Liver (tissue), 9 donors: ENCODE results near the gene FGD6. TPM values are rescaled to one million over a fixed set of nuclear protein-coding genes. Genes with fewer than 3 reads are reported as not detected.

Experiments
- DNase-seq: peaks from one replicate; pipeline ENCODE4 v3.0.0-alpha.2; 2017; ENCODE audit warnings: low spot score
- H3K27ac ChIP-seq, 2 donors: one replicate each; pipeline ENCODE4 v1.7.0; 2013; ENCODE audit warnings: inconsistent platforms in 2 of 2, low read length in 2 of 2, control low read depth in 1 of 2, low read depth in 1 of 2, mild to moderate bottlenecking in 1 of 2
- H3K27me3 ChIP-seq, 4 donors: one replicate each; pipeline versions ENCODE4 v1.6.1 to v1.7.0; 2013; ENCODE audit warnings: low read length in 3 of 4, inconsistent platforms in 1 of 4, mild to moderate bottlenecking in 1 of 4, moderate library complexity in 1 of 4; ENCODE audit not compliant: control insufficient read depth in 4 of 4, insufficient read depth in 4 of 4
- H3K36me3 ChIP-seq, 4 donors: one replicate each; pipeline versions ENCODE4 v1.6.1 to v1.7.0; 2013; ENCODE audit warnings: low read length in 3 of 4, mild to moderate bottlenecking in 3 of 4, low read depth in 1 of 4, moderate library complexity in 1 of 4; ENCODE audit not compliant: control insufficient read depth in 4 of 4, insufficient read depth in 3 of 4
- H3K4me1 ChIP-seq, 4 donors: one replicate each; pipeline versions ENCODE4 v1.6.1 to v1.7.0; 2013; ENCODE audit warnings: low read length in 3 of 4, mild to moderate bottlenecking in 3 of 4, moderate library complexity in 1 of 4; ENCODE audit not compliant: control insufficient read depth in 4 of 4, insufficient read depth in 4 of 4
- H3K4me3 ChIP-seq, 3 donors: one replicate each; pipeline versions ENCODE4 v1.6.1 to v1.7.0; 2013; ENCODE audit warnings: low read length in 3 of 3, control low read depth in 1 of 3, low read depth in 1 of 3, mild to moderate bottlenecking in 1 of 3
- H3K9ac ChIP-seq, 2 donors: one replicate each; pipeline ENCODE4 v1.7.0; 2013; ENCODE audit warnings: low read length in 2 of 2, mild to moderate bottlenecking in 2 of 2, moderate library complexity in 2 of 2, control low read depth in 1 of 2, low read depth in 1 of 2
- H3K9me3 ChIP-seq, 4 donors: one replicate each; pipeline versions ENCODE4 v1.6.1 to v1.7.0; 2013; ENCODE audit warnings: low read length in 3 of 4; ENCODE audit not compliant: control insufficient read depth in 4 of 4
- CTCF ChIP-seq: fragments of 150-350 bp; IDR thresholded peaks from 2 replicates; pipeline ENCODE4 v1.5.1; 2017; ENCODE audit warnings: improper control_type of control experiment, low read depth, low read length; ENCODE audit not compliant: missing input control
- FOXA2 ChIP-seq: IDR thresholded peaks from 2 replicates; pipeline ENCODE4 v1.6.1; 2016; ENCODE audit warnings: antibody characterized with exemption
- GABPA ChIP-seq, 2 donors: IDR thresholded peaks in 1 of 2; conservative IDR thresholded peaks in 1 of 2; 2 replicates each; pipeline ENCODE4 v1.6.1; 2016; ENCODE audit warnings: antibody characterized with exemption in 2 of 2, mild to moderate bottlenecking in 1 of 2, moderate library complexity in 1 of 2
- HNF4A ChIP-seq, 2 donors: conservative IDR thresholded peaks; 2 replicates each; pipeline ENCODE4 v1.6.1; 2016; ENCODE audit warnings: antibody characterized with exemption in 2 of 2, mild to moderate bottlenecking in 2 of 2
- JUND ChIP-seq, 2 donors: IDR thresholded peaks; 2 replicates each; pipeline ENCODE4 v1.6.1; 2016; ENCODE audit warnings: antibody characterized with exemption in 2 of 2
- MAX ChIP-seq: IDR thresholded peaks from 2 replicates; pipeline ENCODE4 v1.6.1; 2016; ENCODE audit warnings: antibody characterized with exemption
- NR2F2 ChIP-seq: IDR thresholded peaks from 2 replicates; pipeline ENCODE4 v1.6.1; 2016; ENCODE audit warnings: antibody characterized with exemption
- RAD21 ChIP-seq, 2 donors: IDR thresholded peaks; 2 replicates each; pipeline ENCODE4 v1.6.1; 2016; ENCODE audit warnings: antibody characterized with exemption in 2 of 2, mild to moderate bottlenecking in 2 of 2
- REST ChIP-seq: IDR thresholded peaks from 2 replicates; pipeline ENCODE4 v1.6.1; 2016; ENCODE audit warnings: antibody characterized with exemption, mild to moderate bottlenecking
- RXRA ChIP-seq, 2 donors: IDR thresholded peaks; 2 replicates each; pipeline ENCODE4 v1.6.1; 2017 to 2018; ENCODE audit warnings: antibody characterized with exemption in 2 of 2, mild to moderate bottlenecking in 1 of 2
- SP1 ChIP-seq: IDR thresholded peaks from 2 replicates; pipeline ENCODE4 v1.6.1; 2018; ENCODE audit warnings: antibody characterized with exemption, mild to moderate bottlenecking
- TAF1 ChIP-seq: conservative IDR thresholded peaks from 2 replicates; pipeline ENCODE4 v1.6.1; 2016; ENCODE audit warnings: antibody characterized with exemption, mild to moderate bottlenecking
- YY1 ChIP-seq: IDR thresholded peaks from 2 replicates; pipeline ENCODE4 v1.6.1; 2016; ENCODE audit warnings: antibody characterized with exemption, mild to moderate bottlenecking
- WGBS: extraction: QIAGEN DNeasy Blood & Tissue Kit; methylation state at CpG from one replicate; pipeline ENCODE4 v1.1.7; 2013; 5-methylcytosine and 5-hydroxymethylcytosine counted together
- polyA plus RNA-seq, 2 donors: library from polyadenylated mRNA; stranded (reverse) in 1 of 2; unstranded in 1 of 2; fragments of 200-250 nt in 1 of 2; fragments of >200 nt in 1 of 2; fragmentation: Nextera tagmentation in 1 of 2; extraction: Ambion mirVana in 1 of 2; gene quantifications; one replicate each; pipeline versions ENCODE4 v1.2.1 to v1.2.3, GENCODE V29; 2013 to 2015
- total RNA-seq, 2 donors: library from RNA; depleted of rRNA; stranded (reverse); fragments of >200 nt; gene quantifications; one replicate each; pipeline ENCODE4 v1.2.3, GENCODE V29; 2014
- TF ChIP-seq, protein P1 (sequence below): IDR thresholded peaks from 2 replicates; pipeline ENCODE4 v1.6.1; 2016; ENCODE audit warnings: antibody characterized with exemption
- donor health status: healthy.
- donor health status: healthy.
- donor health status: healthy.
- donor health status: healthy.
- donor health status: healthy.

The FGD6 gene
- total and polyA plus RNA-seq, 4 donors, result 0.54 to 6.9 (median 2.4) TPM

DNA sequence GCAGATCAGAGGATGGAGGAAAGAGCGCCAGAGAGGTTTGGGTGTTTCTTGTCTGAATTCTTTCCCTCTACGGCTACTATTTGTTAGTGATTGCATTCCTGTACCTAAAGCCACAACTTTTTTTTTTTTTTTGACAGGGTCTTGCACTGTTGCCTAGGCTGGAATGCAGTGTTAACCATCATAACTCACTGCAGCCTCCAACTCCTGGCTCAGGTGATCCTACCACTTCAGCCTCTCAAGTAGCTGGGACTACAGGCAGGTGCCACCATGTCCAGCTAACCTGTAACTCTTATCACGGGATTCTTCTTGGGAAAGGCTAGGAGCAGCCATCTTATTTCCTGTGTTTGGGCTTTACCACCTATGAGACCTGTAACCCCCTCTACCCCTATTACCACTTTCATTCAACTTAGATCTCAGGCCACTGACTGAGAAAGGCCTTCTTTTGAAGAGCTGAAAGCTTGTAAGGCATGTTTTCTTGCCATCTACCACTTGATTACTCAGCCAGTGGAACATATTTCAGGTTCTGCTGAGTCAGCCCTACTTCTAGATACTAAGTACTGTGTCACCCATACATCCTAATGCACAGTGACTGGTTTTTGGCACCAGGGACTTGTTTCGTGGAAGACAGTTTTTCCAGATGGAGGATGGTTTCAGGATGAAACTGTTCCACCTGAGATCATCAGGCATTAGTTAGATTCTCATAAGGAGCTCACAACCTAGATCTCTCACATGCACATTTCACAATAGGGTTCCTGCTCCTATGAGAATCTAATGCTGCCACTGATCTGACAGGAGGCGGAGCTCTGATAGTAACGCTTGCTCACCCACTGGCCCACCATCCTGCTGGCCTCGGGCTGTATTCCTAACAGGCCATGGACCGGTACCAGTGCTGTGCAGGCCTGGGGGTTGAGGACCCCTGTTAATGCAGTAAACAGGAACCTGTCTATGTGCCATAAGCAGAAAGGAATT, 7.2 kb upstream of the FGD6 start:
- Histone ChIP-seq H3K27ac (no peak overlapping the region), H3K9ac (no peak overlapping the region), H3K27me3 (no peaks in the 10 kb centered on the region), H3K9me3 (no peaks in the 10 kb centered on the region), H3K36me3 (peaks cover 0 to 7% (median 1%) of the 10 kb centered on the region in 4 donors), H3K4me3 (no peak overlapping the region), H3K4me1 (peaks cover 0 to 2% (median 0%) of the 10 kb centered on the region in 4 donors)
- DNase-seq, result no peak
- 96% methylated on average over 8 of the region's 8 CpGs for WGBS
- TF ChIP-seq REST (no peak), RAD21 (IDR thresholded peaks at IDR 0.05) (no peak)

DNA sequence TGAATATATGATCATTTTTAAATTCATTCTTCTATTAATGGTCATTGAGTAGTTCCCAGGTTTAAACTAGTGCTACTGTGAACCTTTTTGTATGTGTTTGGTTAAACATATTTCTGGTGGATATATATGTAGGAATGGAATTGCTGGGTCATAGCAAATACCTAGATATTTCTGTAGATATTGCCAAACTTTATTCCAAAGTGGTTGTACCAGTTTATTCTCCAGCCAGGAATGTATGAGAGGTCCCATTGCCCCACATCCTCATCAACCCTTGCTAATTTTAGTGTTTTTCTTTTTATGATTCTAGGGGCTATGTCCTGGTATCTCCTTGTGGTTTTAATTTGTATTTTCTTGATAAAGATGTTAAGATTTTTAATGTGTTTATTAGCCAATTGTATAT, 3.5 kb upstream of the FGD6 start:
- TF ChIP-seq JUND (IDR thresholded peaks at IDR 0.05) (no peak), MAX (no peak), REST (no peak), RXRA (IDR thresholded peaks at IDR 0.05) (no peak), CTCF (no peak), TAF1 (no peak), NR2F2 (no peak), FOXA2 (no peak), HNF4A (conservative IDR thresholded peaks at IDR 0.05) (no peak), GABPA (IDR thresholded peaks at IDR 0.05 in 1 of 2, conservative IDR thresholded peaks at IDR 0.05 in 1 of 2) (no peak), RAD21 (IDR thresholded peaks at IDR 0.05) (no peak), YY1 (no peak), SP1 (no peak)
- TF ChIP-seq, protein P1, sequence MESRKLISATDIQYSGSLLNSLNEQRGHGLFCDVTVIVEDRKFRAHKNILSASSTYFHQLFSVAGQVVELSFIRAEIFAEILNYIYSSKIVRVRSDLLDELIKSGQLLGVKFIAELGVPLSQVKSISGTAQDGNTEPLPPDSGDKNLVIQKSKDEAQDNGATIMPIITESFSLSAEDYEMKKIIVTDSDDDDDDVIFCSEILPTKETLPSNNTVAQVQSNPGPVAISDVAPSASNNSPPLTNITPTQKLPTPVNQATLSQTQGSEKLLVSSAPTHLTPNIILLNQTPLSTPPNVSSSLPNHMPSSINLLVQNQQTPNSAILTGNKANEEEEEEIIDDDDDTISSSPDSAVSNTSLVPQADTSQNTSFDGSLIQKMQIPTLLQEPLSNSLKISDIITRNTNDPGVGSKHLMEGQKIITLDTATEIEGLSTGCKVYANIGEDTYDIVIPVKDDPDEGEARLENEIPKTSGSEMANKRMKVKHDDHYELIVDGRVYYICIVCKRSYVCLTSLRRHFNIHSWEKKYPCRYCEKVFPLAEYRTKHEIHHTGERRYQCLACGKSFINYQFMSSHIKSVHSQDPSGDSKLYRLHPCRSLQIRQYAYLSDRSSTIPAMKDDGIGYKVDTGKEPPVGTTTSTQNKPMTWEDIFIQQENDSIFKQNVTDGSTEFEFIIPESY, result no peak
- Histone ChIP-seq H3K4me1 (peaks cover 3 to 18% (median 8%) of the 10 kb centered on the region in 4 donors), H3K27me3 (no peaks in the 10 kb centered on the region), H3K4me3 (no peak overlapping the region), H3K27ac (no peak overlapping the region), H3K9me3 (no peaks in the 10 kb centered on the region), H3K9ac (no peak overlapping the region), H3K36me3 (peaks cover 0 to 7% (median 1%) of the 10 kb centered on the region in 4 donors)
- no peak for DNase-seq
